MM.1S (cell line): ENCODE measurements around the gene FIGNL1.

Source experiments
- DNase-seq: peaks from one replicate; pipeline ENCODE4 v3.0.0-alpha.2; 2015
- H2AFZ ChIP-seq: fragments of 300-600 bp; sonication (generic); 2 replicates; pipeline ENCODE4 v1.6.0; 2016; ENCODE audit warnings: antibody characterized with exemption, low read length
- H3F3A ChIP-seq: fragments of 300-600 bp; sonication (generic); 2 replicates; pipeline ENCODE4 v1.6.1; 2016; ENCODE audit warnings: mild to moderate bottlenecking, antibody characterized with exemption, low read length, moderate library complexity, mixed read lengths; ENCODE audit not compliant: insufficient read depth
- H3K27ac ChIP-seq: fragments of 300-600 bp; sonication (generic); 2 replicates; pipeline ENCODE4 v1.5.1; 2016; ENCODE audit warnings: mild to moderate bottlenecking, low read length
- H3K27me3 ChIP-seq: fragments of 300-600 bp; sonication (generic); replicated peaks from 2 replicates; pipeline ENCODE4 v1.6.0; 2016; ENCODE audit warnings: low read length; ENCODE audit not compliant: insufficient read depth
- H3K36me3 ChIP-seq: fragments of 300-600 bp; sonication (generic); replicated peaks from 2 replicates; pipeline ENCODE4 v1.6.1; 2016; ENCODE audit warnings: mild to moderate bottlenecking, low read length, mixed read lengths; ENCODE audit not compliant: insufficient read depth
- H3K4me1 ChIP-seq: fragments of 300-600 bp; sonication (generic); 2 replicates; pipeline ENCODE4 v1.6.1; 2016; ENCODE audit warnings: low read length, mixed read lengths
- H3K4me2 ChIP-seq: fragments of 300-600 bp; sonication (generic); 2 replicates; pipeline ENCODE4 v1.6.0; 2016; ENCODE audit warnings: low read depth, low read length
- H3K4me3 ChIP-seq: fragments of 300-600 bp; sonication (generic); 2 replicates; pipeline ENCODE4 v1.5.1; 2016; ENCODE audit warnings: low read length, mixed read lengths
- H3K79me2 ChIP-seq: fragments of 300-600 bp; sonication (generic); 2 replicates; pipeline ENCODE4 v1.6.1; 2016; ENCODE audit warnings: mixed run types, low read length, mixed read lengths
- H3K9ac ChIP-seq: fragments of 300-600 bp; sonication (generic); 2 replicates; pipeline ENCODE4 v1.6.1; 2016; ENCODE audit warnings: low read length, mixed read lengths
- H3K9me2 ChIP-seq: fragments of 300-600 bp; sonication (generic); replicated peaks from 2 replicates; pipeline ENCODE4 v1.6.1; 2016; ENCODE audit warnings: mild to moderate bottlenecking, low read length, mixed read lengths; ENCODE audit not compliant: insufficient read depth
- H3K9me3 ChIP-seq: fragments of 300-600 bp; sonication (generic); replicated peaks from 2 replicates; pipeline ENCODE4 v1.6.1; 2016; ENCODE audit warnings: mild to moderate bottlenecking, low read length, mixed read lengths; ENCODE audit not compliant: insufficient read depth
- H4K20me1 ChIP-seq: fragments of 300-600 bp; sonication (generic); 2 replicates; pipeline ENCODE4 v1.6.1; 2016; ENCODE audit warnings: mild to moderate bottlenecking, low read length, moderate library complexity, mixed read lengths; ENCODE audit not compliant: insufficient read depth
- EZH2 ChIP-seq: fragments of 300-600 bp; sonication (generic); optimal IDR thresholded peaks from 2 replicates; pipeline ENCODE3; 2017; ENCODE audit warnings: low read depth, mild to moderate bottlenecking, antibody characterized with exemption, low read length, mixed read lengths
- EZH2phosphoT487 ChIP-seq: fragments of 300-600 bp; sonication (generic); IDR thresholded peaks from 2 replicates; pipeline ENCODE4 v1.6.1; 2018; ENCODE audit warnings: antibody characterized with exemption, low read length
- TF ChIP-seq, protein P1 (sequence below): fragments of 300-600 bp; sonication (generic); IDR thresholded peaks from 2 replicates; pipeline ENCODE4 v1.5.1; 2016; ENCODE audit warnings: antibody characterized with exemption, low read length, mixed read lengths

The FIGNL1 gene

DNA sequence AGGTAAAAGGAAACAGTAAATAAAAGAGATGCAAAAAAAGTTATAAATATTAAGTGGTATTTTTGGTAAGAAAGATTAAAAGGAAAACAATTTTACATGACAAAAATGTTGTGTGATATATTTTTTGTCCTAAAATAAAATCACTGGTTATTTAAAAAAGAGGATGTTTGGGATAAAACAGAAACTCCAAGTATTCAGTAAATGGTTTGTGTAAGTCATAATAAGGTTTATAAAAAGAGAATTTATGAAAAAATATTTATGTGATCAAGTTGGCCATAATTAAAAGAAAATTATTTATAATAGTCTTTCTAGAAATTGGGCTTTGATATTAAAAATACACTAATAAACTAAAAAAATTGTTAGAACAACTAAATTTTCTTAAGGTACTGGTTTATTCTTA lies 38.2 kb upstream of the FIGNL1 start:
- H3K9me2 ChIP-seq = no peaks in the 10 kb centered on the region

DNA sequence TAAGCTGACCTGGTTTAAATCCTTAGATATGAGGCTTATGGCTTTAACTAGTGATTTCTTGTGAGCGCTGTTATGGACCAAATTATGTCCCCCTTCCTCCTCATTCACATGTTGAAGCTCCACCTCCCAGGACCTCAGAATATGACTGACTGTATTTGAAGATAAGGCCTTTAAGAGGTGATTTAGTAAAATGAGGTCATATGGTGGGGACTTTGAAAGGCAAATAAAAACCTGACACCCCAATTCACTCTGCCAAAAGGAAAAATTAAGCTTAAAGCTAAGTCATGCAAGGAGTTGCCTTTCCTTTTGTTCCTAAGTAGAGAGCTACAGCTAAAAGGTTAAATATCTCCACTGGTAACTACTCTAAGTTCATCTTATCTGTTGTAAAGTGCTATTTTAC lies 36.4 kb upstream of the FIGNL1 start:
- no peak overlapping the region for H3K27ac ChIP-seq
- no peaks in the 10 kb centered on the region for H3K9me2 ChIP-seq
- no peak overlapping the region for H3K9ac ChIP-seq
- H3K27me3 ChIP-seq = no peaks in the 10 kb centered on the region
- no peak overlapping the region for H3K4me3 ChIP-seq
- no peak overlapping the region for H3K4me2 ChIP-seq
- H3K4me1 ChIP-seq = no peaks in the 10 kb centered on the region
- no peaks in the 10 kb centered on the region for H3K9me3 ChIP-seq
- no peaks in the 10 kb centered on the region for H3F3A ChIP-seq
- TF ChIP-seq EZH2phosphoT487 (no peak), EZH2 (no peak)
- TF ChIP-seq, protein P1, sequence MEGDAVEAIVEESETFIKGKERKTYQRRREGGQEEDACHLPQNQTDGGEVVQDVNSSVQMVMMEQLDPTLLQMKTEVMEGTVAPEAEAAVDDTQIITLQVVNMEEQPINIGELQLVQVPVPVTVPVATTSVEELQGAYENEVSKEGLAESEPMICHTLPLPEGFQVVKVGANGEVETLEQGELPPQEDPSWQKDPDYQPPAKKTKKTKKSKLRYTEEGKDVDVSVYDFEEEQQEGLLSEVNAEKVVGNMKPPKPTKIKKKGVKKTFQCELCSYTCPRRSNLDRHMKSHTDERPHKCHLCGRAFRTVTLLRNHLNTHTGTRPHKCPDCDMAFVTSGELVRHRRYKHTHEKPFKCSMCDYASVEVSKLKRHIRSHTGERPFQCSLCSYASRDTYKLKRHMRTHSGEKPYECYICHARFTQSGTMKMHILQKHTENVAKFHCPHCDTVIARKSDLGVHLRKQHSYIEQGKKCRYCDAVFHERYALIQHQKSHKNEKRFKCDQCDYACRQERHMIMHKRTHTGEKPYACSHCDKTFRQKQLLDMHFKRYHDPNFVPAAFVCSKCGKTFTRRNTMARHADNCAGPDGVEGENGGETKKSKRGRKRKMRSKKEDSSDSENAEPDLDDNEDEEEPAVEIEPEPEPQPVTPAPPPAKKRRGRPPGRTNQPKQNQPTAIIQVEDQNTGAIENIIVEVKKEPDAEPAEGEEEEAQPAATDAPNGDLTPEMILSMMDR = no peak
- H3K79me2 ChIP-seq = no peaks in the 10 kb centered on the region
- DNase-seq = no peak
- H3K36me3 ChIP-seq = no peaks in the 10 kb centered on the region
- no peaks in the 10 kb centered on the region for H4K20me1 ChIP-seq
- H2AFZ ChIP-seq = no peak overlapping the region

More for the DNA sequence above, 38.2 kb upstream of the FIGNL1 start:
- H3K9me3 ChIP-seq = no peaks in the 10 kb centered on the region
- H3K4me2 ChIP-seq = no peak overlapping the region
- no peaks in the 10 kb centered on the region for H3K79me2 ChIP-seq
- no peak overlapping the region for H3K9ac ChIP-seq
- no peak for DNase-seq
- no peak overlapping the region for H3K27ac ChIP-seq
- H2AFZ ChIP-seq = no peak overlapping the region
- H3K4me3 ChIP-seq = no peak overlapping the region
- no peaks in the 10 kb centered on the region for H3F3A ChIP-seq
- H3K4me1 ChIP-seq = no peaks in the 10 kb centered on the region
- H4K20me1 ChIP-seq = no peaks in the 10 kb centered on the region
- no peaks in the 10 kb centered on the region for H3K27me3 ChIP-seq
- TF ChIP-seq EZH2phosphoT487 (no peak), EZH2 (no peak)
- TF ChIP-seq, protein P1 = no peak
- no peaks in the 10 kb centered on the region for H3K36me3 ChIP-seq

DNA sequence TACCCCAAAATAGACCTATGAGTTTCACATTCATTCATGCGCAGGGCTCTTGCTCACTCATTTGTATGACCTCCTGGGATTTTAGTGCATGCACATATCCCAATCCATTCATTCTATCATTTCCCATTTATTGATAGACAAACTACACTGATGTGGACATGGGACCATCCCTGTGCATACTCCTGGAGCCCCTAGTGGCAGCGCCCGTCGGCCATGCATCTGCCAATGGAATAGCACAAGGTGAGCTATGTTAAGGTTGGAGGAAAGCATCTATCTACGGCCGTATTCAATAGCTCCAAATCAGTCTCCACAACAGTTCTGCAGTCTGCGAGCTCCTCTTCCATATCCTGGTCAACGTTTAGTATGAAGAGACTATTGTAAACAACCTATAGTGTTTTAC lies 31.7 kb upstream of the FIGNL1 start:
- no peaks in the 10 kb centered on the region for H3K9me3 ChIP-seq
- H3K36me3 ChIP-seq = no peaks in the 10 kb centered on the region
- H3K27ac ChIP-seq = no peak overlapping the region
- no peaks in the 10 kb centered on the region for H4K20me1 ChIP-seq
- H2AFZ ChIP-seq = no peak overlapping the region
- no peaks in the 10 kb centered on the region for H3K27me3 ChIP-seq
- no peak for DNase-seq
- H3K4me3 ChIP-seq = no peak overlapping the region
- no peaks in the 10 kb centered on the region for H3F3A ChIP-seq
- H3K4me2 ChIP-seq = no peak overlapping the region
- no peaks in the 10 kb centered on the region for H3K4me1 ChIP-seq
- H3K9ac ChIP-seq = no peak overlapping the region
- no peaks in the 10 kb centered on the region for H3K9me2 ChIP-seq
- H3K79me2 ChIP-seq = no peaks in the 10 kb centered on the region
- TF ChIP-seq, protein P1 = no peak
- TF ChIP-seq EZH2 (no peak), EZH2phosphoT487 (no peak)
